ENCODE results near the gene CENPP. TPM values are rescaled to one million over a fixed set of nuclear protein-coding genes. Genes with fewer than 3 reads are reported as not detected.
A peak's percentile ranks its signal among the peaks of the same experiment; 100 is the strongest.

CENPP gene
- total and polyA plus RNA-seq, 2 donors, result 2.7 to 20.9 TPM

GRCh38 chr9:92295827-92296258, 29.9 kb upstream of the CENPP start:
- DNase-seq (ENCODE audit: extremely low spot score), result no peak
- Histone ChIP-seq H3K4me3 (ENCODE audit: low read depth, low read length) (no peak overlapping the region), H3K4me1 (ENCODE audit: insufficient read depth) (no peaks in the 10 kb centered on the region), H3K27ac (ENCODE audit: low read depth) (no peak overlapping the region), H3K36me3 (ENCODE audit: insufficient read depth) (no peaks in the 10 kb centered on the region)
- 54% methylated on average over 4 of the region's 4 CpGs for WGBS

DNA sequence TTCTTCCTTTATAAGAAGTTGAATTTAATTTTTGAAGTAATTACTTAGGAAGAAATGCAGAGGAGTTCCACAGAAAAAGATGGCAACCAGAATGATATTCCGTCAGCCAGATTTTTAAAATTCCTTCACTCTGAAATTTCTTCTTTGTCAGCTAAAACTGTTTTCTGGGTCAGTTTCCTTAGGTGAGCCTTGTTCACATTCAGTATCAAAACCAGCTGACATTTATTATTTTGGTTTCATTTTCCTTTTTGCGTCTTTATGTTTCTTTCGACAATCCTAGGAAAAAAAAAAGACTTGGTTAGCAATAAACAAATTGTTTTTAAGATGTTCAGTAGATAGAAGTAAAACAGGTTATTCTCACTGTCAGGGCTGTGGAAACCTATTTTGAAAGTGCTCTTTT, 28.1 kb upstream of the CENPP start:
- no peak overlapping the region for H3K27ac ChIP-seq (ENCODE audit: low read depth)
- H3K4me1 ChIP-seq (ENCODE audit: insufficient read depth), result no peaks in the 10 kb centered on the region
- 89% methylated on average over 3 of the region's 3 CpGs for WGBS
- no peaks in the 10 kb centered on the region for H3K36me3 ChIP-seq (ENCODE audit: insufficient read depth)
- H3K4me3 ChIP-seq (ENCODE audit: low read depth, low read length), result no peak overlapping the region
- no peak for DNase-seq (ENCODE audit: extremely low spot score)

DNA sequence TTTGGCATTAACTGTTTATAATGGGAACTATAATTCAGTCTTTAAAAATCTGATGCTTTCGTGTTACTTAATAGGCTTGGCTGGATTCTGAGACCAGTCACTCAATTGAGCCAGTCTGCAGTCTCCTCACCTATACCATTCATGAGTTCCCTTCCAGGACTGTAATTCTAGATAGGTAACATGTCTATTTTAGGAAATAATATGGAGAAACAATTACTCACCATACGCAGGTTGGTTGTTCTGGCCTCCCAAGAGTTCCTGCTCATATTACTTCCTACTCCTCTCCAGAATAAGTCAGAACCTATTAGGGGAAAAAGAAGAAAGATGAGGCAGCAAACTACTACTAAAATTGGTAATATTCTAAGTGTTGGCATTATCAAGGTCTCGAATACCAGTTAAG, 27.7 kb upstream of the CENPP start:
- Histone ChIP-seq H3K27ac (ENCODE audit: low read depth) (no peak overlapping the region), H3K36me3 (ENCODE audit: insufficient read depth) (peaks cover 3% of the 10 kb centered on the region), H3K4me3 (ENCODE audit: low read depth, low read length) (no peak overlapping the region), H3K4me1 (ENCODE audit: insufficient read depth) (no peaks in the 10 kb centered on the region)
- 96% methylated on average over 3 of the region's 3 CpGs for WGBS
- no peak for DNase-seq (ENCODE audit: extremely low spot score)

- 55% methylated on average over 1 of the region's 1 CpG for WGBS
- DNase-seq (ENCODE audit: extremely low spot score), result no peak
- no peak overlapping the region for H3K27ac ChIP-seq (ENCODE audit: low read depth)
These were observed 26.6 kb upstream of the CENPP start for GRCh38 chr9:92299116-92299515.

DNA sequence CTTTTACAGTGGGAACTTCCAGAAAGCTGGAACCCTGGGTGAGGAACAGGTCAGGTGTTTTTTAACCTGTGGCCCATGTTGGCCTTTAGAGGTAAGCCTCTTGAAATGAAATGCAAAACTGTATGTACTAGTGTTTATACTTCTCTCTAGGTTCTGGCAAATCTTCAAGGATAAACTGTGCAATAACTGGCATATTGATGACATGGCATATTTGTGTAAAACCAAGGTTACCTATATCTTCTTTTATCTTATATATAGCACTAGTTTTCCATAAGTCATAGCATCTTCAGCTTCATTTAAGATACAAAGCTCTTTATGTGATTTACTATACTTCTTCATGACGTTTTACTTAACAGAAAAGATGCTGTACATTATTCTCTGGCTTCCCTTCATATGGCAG, 24.8 kb upstream of the CENPP start:
- H3K36me3 ChIP-seq (ENCODE audit: insufficient read depth), result peaks cover 10% of the 10 kb centered on the region
- WGBS, result 83% methylated on average over 1 of the region's 1 CpG
- no peak for DNase-seq (ENCODE audit: extremely low spot score)
- no peaks in the 10 kb centered on the region for H3K4me1 ChIP-seq (ENCODE audit: insufficient read depth)
- H3K27ac ChIP-seq (ENCODE audit: low read depth), result no peak overlapping the region
- H3K4me3 ChIP-seq (ENCODE audit: low read depth, low read length), result no peak overlapping the region

More at GRCh38 chr9:92299116-92299515, 26.6 kb upstream of the CENPP start:
- Histone ChIP-seq H3K4me3 (ENCODE audit: low read depth, low read length) (no peak overlapping the region), H3K4me1 (ENCODE audit: insufficient read depth) (no peaks in the 10 kb centered on the region), H3K36me3 (ENCODE audit: insufficient read depth) (peaks cover 6% of the 10 kb centered on the region)

GRCh38 chr9:92308893-92309292, 16.9 kb upstream of the CENPP start:
- no peak overlapping the region for H3K4me3 ChIP-seq (ENCODE audit: low read depth, low read length)
- peaks cover 11% of the 10 kb centered on the region for H3K36me3 ChIP-seq (ENCODE audit: insufficient read depth)
- no peaks in the 10 kb centered on the region for H3K4me1 ChIP-seq (ENCODE audit: insufficient read depth)
- H3K27ac ChIP-seq (ENCODE audit: low read depth), result no peak overlapping the region
- DNase-seq (ENCODE audit: extremely low spot score), result no peak

DNA sequence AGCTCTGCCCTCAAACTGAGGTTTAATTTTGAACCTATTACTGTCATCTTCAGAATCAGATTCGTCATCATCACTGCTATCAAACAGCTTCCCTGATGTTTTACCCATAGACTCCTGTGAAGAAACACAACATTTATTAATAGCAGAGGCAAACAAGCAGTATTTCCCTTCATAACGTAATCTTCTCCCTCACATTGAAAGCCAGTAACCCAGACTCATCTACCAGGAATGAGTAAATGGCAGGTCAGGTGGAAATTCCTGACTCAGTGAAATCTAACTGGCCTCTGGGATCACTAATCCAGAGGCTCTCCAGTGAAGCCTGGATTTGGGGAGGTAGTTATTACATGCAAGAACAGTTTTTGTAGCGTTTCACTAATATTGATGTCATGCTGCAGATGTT, 15.2 kb upstream of the CENPP start:
- 93% methylated on average over 3 of the region's 3 CpGs for WGBS
- no peak overlapping the region for H3K27ac ChIP-seq (ENCODE audit: low read depth)
- no peaks in the 10 kb centered on the region for H3K4me1 ChIP-seq (ENCODE audit: insufficient read depth)
- DNase-seq (ENCODE audit: extremely low spot score), result no peak
- peaks cover 6% of the 10 kb centered on the region for H3K36me3 ChIP-seq (ENCODE audit: insufficient read depth)
- H3K4me3 ChIP-seq (ENCODE audit: low read depth, low read length), result no peak overlapping the region

DNA sequence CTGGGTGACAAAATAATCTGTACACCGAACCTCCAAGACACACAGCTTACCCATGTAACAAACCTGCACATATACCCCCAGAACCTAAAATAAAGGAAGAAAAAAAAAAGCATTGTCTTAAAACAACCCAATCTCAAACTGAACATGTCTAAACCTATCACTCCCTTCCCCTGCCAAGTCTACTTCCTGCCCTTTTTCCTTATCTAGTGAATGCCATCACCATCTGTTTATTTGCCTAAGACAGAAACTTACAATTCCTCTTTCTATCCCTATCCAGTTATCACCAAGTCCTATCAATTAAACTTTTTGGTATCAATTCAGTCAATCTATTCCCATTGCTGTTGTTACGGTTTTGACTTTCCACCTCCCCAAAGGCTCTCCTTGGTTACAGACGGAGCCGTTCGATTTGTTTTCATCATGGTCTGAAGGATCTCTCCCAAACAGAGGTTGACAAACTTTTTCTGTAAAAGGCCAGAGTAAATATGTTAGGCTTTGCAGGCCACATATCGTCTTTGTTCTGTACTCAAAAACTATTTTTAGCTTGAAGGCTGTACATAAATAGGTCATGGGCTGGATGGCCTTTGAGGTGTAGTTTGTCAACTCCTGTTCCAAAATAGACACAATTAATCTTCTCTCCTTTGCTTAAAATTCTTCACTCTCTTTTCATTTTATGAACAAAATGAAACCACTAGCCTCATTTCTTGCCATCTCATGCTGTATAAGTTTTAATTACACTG, 12.7 kb upstream of the CENPP start:
- Histone ChIP-seq H3K4me1 (ENCODE audit: insufficient read depth) (no peaks in the 10 kb centered on the region), H3K36me3 (ENCODE audit: insufficient read depth) (peaks cover 10% of the 10 kb centered on the region), H3K27ac (ENCODE audit: low read depth) (no peak overlapping the region), H3K4me3 (ENCODE audit: low read depth, low read length) (no peak overlapping the region)
- WGBS, result 69% methylated on average over 6 of the region's 6 CpGs
- DNase-seq (ENCODE audit: extremely low spot score), result no peak

GRCh38 chr9:92313624-92314012, 12.1 kb upstream of the CENPP start:
- Histone ChIP-seq H3K27ac (ENCODE audit: low read depth) (no peak overlapping the region), H3K4me1 (ENCODE audit: insufficient read depth) (no peaks in the 10 kb centered on the region), H3K36me3 (ENCODE audit: insufficient read depth) (peaks cover 10% of the 10 kb centered on the region), H3K4me3 (ENCODE audit: low read depth, low read length) (no peak overlapping the region)
- WGBS, result 83% methylated on average over 2 of the region's 2 CpGs
- DNase-seq (ENCODE audit: extremely low spot score), result no peak

GRCh38 chr9:92315456-92315855, 10.3 kb upstream of the CENPP start:
- no peak overlapping the region for H3K4me3 ChIP-seq (ENCODE audit: low read depth, low read length)
- no peaks in the 10 kb centered on the region for H3K4me1 ChIP-seq (ENCODE audit: insufficient read depth)
- 93% methylated on average over 5 of the region's 5 CpGs for WGBS
- no peak overlapping the region for H3K27ac ChIP-seq (ENCODE audit: low read depth)
- peaks cover 10% of the 10 kb centered on the region for H3K36me3 ChIP-seq (ENCODE audit: insufficient read depth)
- no peak for DNase-seq (ENCODE audit: extremely low spot score)

- no peak overlapping the region for H3K27ac ChIP-seq (ENCODE audit: low read depth)
- no peak for DNase-seq (ENCODE audit: extremely low spot score)
These were observed 1.3 kb upstream of the CENPP start for GRCh38 chr9:92324431-92324830.

DNA sequence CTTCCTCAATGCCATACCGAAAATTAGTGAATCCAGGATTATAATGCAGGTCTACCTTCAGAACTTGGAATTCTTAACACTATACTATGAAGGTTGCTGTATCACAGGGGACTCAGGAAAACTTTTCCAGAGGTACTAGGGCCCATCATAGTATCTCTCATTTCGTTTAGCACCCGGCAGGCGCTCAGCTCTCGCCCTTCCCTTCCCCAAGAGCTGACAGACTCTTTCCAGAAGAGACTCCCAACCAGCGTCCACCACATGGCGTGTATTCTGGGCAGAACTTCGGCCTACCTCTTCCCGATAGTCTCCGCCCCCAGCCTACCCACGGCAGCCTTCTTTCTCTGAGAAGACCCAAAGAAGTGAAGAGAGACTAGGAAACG, 874 bp upstream of the CENPP start:
- Histone ChIP-seq H3K4me3 (ENCODE audit: low read depth, low read length) (peak overlapping the region; percentile 83), H3K4me1 (ENCODE audit: insufficient read depth) (no peaks in the 10 kb centered on the region), H3K27ac (ENCODE audit: low read depth) (peak overlapping the region; percentile 93), H3K36me3 (ENCODE audit: insufficient read depth) (peaks cover 2% of the 10 kb centered on the region)
- DNase-seq (ENCODE audit: extremely low spot score), result no peak
- WGBS, result under 1% methylated on average over 12 of the region's 12 CpGs

More at GRCh38 chr9:92324431-92324830, 1.3 kb upstream of the CENPP start:
- WGBS, result 26% methylated on average over 2 of the region's 2 CpGs
- Histone ChIP-seq H3K4me3 (ENCODE audit: low read depth, low read length) (peak overlapping the region; percentile 83), H3K36me3 (ENCODE audit: insufficient read depth) (peaks cover 2% of the 10 kb centered on the region), H3K4me1 (ENCODE audit: insufficient read depth) (no peaks in the 10 kb centered on the region)

GRCh38 chr9:92325991-92326500, 293 bp downstream of the CENPP start:
- WGBS, result 1% methylated on average over 30 of the region's 30 CpGs
- no peak overlapping the region for H3K27ac ChIP-seq (ENCODE audit: low read depth)
- peak overlapping the region; percentile 83 for H3K4me3 ChIP-seq (ENCODE audit: low read depth, low read length)
- H3K4me1 ChIP-seq (ENCODE audit: insufficient read depth), result no peaks in the 10 kb centered on the region
- H3K36me3 ChIP-seq (ENCODE audit: insufficient read depth), result peaks cover 2% of the 10 kb centered on the region
- DNase-seq (ENCODE audit: extremely low spot score), result no peak

DNA sequence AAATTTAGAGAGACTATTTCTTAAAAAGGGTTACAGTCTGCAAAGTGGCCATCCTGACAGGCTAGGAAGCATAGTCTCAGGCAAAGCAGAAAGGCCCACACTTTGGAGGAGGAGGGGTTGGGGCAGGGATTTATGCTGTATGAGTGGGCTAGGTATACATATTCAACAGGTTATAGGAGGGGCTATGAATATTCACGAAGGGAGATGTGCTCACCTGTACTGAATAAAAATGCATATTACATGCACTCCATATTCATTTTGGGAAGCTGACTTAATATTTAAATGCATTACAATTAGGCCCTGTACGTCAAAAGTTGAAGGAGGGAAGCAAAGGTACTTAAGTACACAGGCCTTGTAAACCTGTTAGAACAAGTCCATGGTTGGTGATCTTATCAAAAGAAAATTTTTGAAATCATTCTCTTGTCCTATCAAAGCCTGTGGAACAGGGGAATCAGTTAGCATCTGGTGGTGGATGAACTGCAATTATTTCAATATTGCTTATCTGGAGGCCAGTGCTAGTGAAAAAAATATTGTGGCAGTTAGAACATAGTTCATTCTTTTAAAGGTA, 1.6 kb downstream of the CENPP start:
- Histone ChIP-seq H3K36me3 (ENCODE audit: insufficient read depth) (peaks cover under 1% of the 10 kb centered on the region), H3K4me1 (ENCODE audit: insufficient read depth) (no peaks in the 10 kb centered on the region), H3K27ac (ENCODE audit: low read depth) (no peak overlapping the region), H3K4me3 (ENCODE audit: low read depth, low read length) (no peak overlapping the region)
- 69% methylated on average over 2 of the region's 2 CpGs for WGBS
- no peak for DNase-seq (ENCODE audit: extremely low spot score)

Data from urinary bladder (tissue), 4 donors.